Liver (tissue), 9 donors: ENCODE data around the gene CELSR1. TPM values are rescaled to one million over a fixed set of nuclear protein-coding genes. Genes with fewer than 3 reads are reported as not detected.

Experiments used
- DNase-seq: peaks from one replicate; pipeline ENCODE4 v3.0.0-alpha.2; 2017; ENCODE audit warnings: low spot score
- H3K27ac ChIP-seq, 2 donors: one replicate each; pipeline ENCODE4 v1.7.0; 2013; ENCODE audit warnings: inconsistent platforms in 2 of 2, low read length in 2 of 2, control low read depth in 1 of 2, low read depth in 1 of 2, mild to moderate bottlenecking in 1 of 2
- H3K27me3 ChIP-seq, 4 donors: one replicate each; pipeline versions ENCODE4 v1.6.1 to v1.7.0; 2013; ENCODE audit warnings: low read length in 3 of 4, inconsistent platforms in 1 of 4, mild to moderate bottlenecking in 1 of 4, moderate library complexity in 1 of 4; ENCODE audit not compliant: control insufficient read depth in 4 of 4, insufficient read depth in 4 of 4
- H3K36me3 ChIP-seq, 4 donors: one replicate each; pipeline versions ENCODE4 v1.6.1 to v1.7.0; 2013; ENCODE audit warnings: low read length in 3 of 4, mild to moderate bottlenecking in 3 of 4, low read depth in 1 of 4, moderate library complexity in 1 of 4; ENCODE audit not compliant: control insufficient read depth in 4 of 4, insufficient read depth in 3 of 4
- H3K4me1 ChIP-seq, 4 donors: one replicate each; pipeline versions ENCODE4 v1.6.1 to v1.7.0; 2013; ENCODE audit warnings: low read length in 3 of 4, mild to moderate bottlenecking in 3 of 4, moderate library complexity in 1 of 4; ENCODE audit not compliant: control insufficient read depth in 4 of 4, insufficient read depth in 4 of 4
- H3K4me3 ChIP-seq, 3 donors: one replicate each; pipeline versions ENCODE4 v1.6.1 to v1.7.0; 2013; ENCODE audit warnings: low read length in 3 of 3, control low read depth in 1 of 3, low read depth in 1 of 3, mild to moderate bottlenecking in 1 of 3
- H3K9ac ChIP-seq, 2 donors: one replicate each; pipeline ENCODE4 v1.7.0; 2013; ENCODE audit warnings: low read length in 2 of 2, mild to moderate bottlenecking in 2 of 2, moderate library complexity in 2 of 2, control low read depth in 1 of 2, low read depth in 1 of 2
- H3K9me3 ChIP-seq, 4 donors: one replicate each; pipeline versions ENCODE4 v1.6.1 to v1.7.0; 2013; ENCODE audit warnings: low read length in 3 of 4; ENCODE audit not compliant: control insufficient read depth in 4 of 4
- ATF3 ChIP-seq: IDR thresholded peaks from 2 replicates; pipeline ENCODE4 v1.6.1; 2016; ENCODE audit warnings: antibody characterized with exemption
- CTCF ChIP-seq: fragments of 150-350 bp; IDR thresholded peaks from 2 replicates; pipeline ENCODE4 v1.5.1; 2017; ENCODE audit warnings: improper control_type of control experiment, low read depth, low read length; ENCODE audit not compliant: missing input control
- EGR1 ChIP-seq, 2 donors: IDR thresholded peaks; 2 replicates each; pipeline ENCODE4 v1.6.1; 2016 to 2018; ENCODE audit warnings: antibody characterized with exemption in 2 of 2, low read depth in 2 of 2
- FOXA1 ChIP-seq: IDR thresholded peaks from 2 replicates; pipeline ENCODE4 v1.6.1; 2016; ENCODE audit warnings: antibody characterized with exemption
- HNF4A ChIP-seq, 2 donors: conservative IDR thresholded peaks; 2 replicates each; pipeline ENCODE4 v1.6.1; 2016; ENCODE audit warnings: antibody characterized with exemption in 2 of 2, mild to moderate bottlenecking in 2 of 2
- JUND ChIP-seq, 2 donors: IDR thresholded peaks; 2 replicates each; pipeline ENCODE4 v1.6.1; 2016; ENCODE audit warnings: antibody characterized with exemption in 2 of 2
- NR2F2 ChIP-seq: IDR thresholded peaks from 2 replicates; pipeline ENCODE4 v1.6.1; 2016; ENCODE audit warnings: antibody characterized with exemption
- RAD21 ChIP-seq, 2 donors: IDR thresholded peaks; 2 replicates each; pipeline ENCODE4 v1.6.1; 2016; ENCODE audit warnings: antibody characterized with exemption in 2 of 2, mild to moderate bottlenecking in 2 of 2
- RXRA ChIP-seq, 2 donors: IDR thresholded peaks; 2 replicates each; pipeline ENCODE4 v1.6.1; 2017 to 2018; ENCODE audit warnings: antibody characterized with exemption in 2 of 2, mild to moderate bottlenecking in 1 of 2
- SP1 ChIP-seq: IDR thresholded peaks from 2 replicates; pipeline ENCODE4 v1.6.1; 2018; ENCODE audit warnings: antibody characterized with exemption, mild to moderate bottlenecking
- YY1 ChIP-seq: IDR thresholded peaks from 2 replicates; pipeline ENCODE4 v1.6.1; 2016; ENCODE audit warnings: antibody characterized with exemption, mild to moderate bottlenecking
- WGBS: extraction: QIAGEN DNeasy Blood & Tissue Kit; methylation state at CpG from one replicate; pipeline ENCODE4 v1.1.7; 2013; 5-methylcytosine and 5-hydroxymethylcytosine counted together
- polyA plus RNA-seq, 2 donors: library from polyadenylated mRNA; stranded (reverse) in 1 of 2; unstranded in 1 of 2; fragments of 200-250 nt in 1 of 2; fragments of >200 nt in 1 of 2; fragmentation: Nextera tagmentation in 1 of 2; extraction: Ambion mirVana in 1 of 2; gene quantifications; one replicate each; pipeline versions ENCODE4 v1.2.1 to v1.2.3, GENCODE V29; 2013 to 2015
- total RNA-seq, 2 donors: library from RNA; depleted of rRNA; stranded (reverse); fragments of >200 nt; gene quantifications; one replicate each; pipeline ENCODE4 v1.2.3, GENCODE V29; 2014
- TF ChIP-seq, protein P1 (sequence below): IDR thresholded peaks from 2 replicates; pipeline ENCODE4 v1.6.1; 2016; ENCODE audit warnings: antibody characterized with exemption
- TF ChIP-seq, protein P2 (sequence below): IDR thresholded peaks from 2 replicates; pipeline ENCODE4 v1.6.1; 2016; ENCODE audit warnings: antibody characterized with exemption
- TF ChIP-seq, protein P3 (sequence below): IDR thresholded peaks from 2 replicates; pipeline ENCODE4 v1.6.1; 2016; ENCODE audit warnings: antibody characterized with exemption, mild to moderate bottlenecking
- donor health status: healthy.
- donor health status: healthy.
- donor health status: healthy.
- donor health status: healthy.
- donor health status: healthy.

The CELSR1 gene
- total and polyA plus RNA-seq, 4 donors = 0.37 to 1.6 (median 1.3) TPM

DNA sequence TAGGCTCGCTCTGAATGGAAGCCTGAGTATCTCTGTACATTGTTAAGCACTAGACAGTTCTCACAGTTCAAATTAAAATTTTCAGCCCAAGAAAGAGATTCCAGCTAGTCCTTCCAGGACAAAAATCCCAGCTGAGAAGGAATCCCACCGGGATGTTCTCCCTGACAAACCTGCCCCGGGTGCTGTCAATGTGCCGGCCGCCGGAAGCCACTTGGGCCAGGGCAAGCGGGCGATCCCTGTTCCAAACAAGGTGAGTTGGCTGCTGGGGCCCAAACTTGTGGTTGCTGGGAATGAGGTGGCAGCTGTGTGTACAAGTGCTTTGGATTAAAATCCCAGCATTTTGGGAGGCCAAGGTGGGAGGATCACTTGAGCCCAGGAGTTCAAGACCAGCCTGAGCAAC is 225.4 kb downstream of the CELSR1 start:
- no peak overlapping the region for H3K9ac ChIP-seq
- H3K9me3 ChIP-seq = no peaks in the 10 kb centered on the region
- no peaks in the 10 kb centered on the region for H3K27me3 ChIP-seq
- no peak for DNase-seq
- WGBS = 97% methylated on average over 8 of the region's 8 CpGs
- peaks cover 0 to 4% (median 2%) of the 10 kb centered on the region in 4 donors for H3K4me1 ChIP-seq
- no peak for TF ChIP-seq FOXA1
- TF ChIP-seq SP1 = no peak
- no peak for TF ChIP-seq JUND (IDR thresholded peaks at IDR 0.05)
- TF ChIP-seq NR2F2 = no peak
- no peak for TF ChIP-seq HNF4A (conservative IDR thresholded peaks at IDR 0.05)
- TF ChIP-seq CTCF = no peak
- TF ChIP-seq, protein P1, sequence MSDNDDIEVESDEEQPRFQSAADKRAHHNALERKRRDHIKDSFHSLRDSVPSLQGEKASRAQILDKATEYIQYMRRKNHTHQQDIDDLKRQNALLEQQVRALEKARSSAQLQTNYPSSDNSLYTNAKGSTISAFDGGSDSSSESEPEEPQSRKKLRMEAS = no peak
- TF ChIP-seq, protein P2, sequence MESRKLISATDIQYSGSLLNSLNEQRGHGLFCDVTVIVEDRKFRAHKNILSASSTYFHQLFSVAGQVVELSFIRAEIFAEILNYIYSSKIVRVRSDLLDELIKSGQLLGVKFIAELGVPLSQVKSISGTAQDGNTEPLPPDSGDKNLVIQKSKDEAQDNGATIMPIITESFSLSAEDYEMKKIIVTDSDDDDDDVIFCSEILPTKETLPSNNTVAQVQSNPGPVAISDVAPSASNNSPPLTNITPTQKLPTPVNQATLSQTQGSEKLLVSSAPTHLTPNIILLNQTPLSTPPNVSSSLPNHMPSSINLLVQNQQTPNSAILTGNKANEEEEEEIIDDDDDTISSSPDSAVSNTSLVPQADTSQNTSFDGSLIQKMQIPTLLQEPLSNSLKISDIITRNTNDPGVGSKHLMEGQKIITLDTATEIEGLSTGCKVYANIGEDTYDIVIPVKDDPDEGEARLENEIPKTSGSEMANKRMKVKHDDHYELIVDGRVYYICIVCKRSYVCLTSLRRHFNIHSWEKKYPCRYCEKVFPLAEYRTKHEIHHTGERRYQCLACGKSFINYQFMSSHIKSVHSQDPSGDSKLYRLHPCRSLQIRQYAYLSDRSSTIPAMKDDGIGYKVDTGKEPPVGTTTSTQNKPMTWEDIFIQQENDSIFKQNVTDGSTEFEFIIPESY = no peak
- TF ChIP-seq YY1 = no peak
- no peak for TF ChIP-seq RXRA (IDR thresholded peaks at IDR 0.05)
- TF ChIP-seq, protein P3, sequence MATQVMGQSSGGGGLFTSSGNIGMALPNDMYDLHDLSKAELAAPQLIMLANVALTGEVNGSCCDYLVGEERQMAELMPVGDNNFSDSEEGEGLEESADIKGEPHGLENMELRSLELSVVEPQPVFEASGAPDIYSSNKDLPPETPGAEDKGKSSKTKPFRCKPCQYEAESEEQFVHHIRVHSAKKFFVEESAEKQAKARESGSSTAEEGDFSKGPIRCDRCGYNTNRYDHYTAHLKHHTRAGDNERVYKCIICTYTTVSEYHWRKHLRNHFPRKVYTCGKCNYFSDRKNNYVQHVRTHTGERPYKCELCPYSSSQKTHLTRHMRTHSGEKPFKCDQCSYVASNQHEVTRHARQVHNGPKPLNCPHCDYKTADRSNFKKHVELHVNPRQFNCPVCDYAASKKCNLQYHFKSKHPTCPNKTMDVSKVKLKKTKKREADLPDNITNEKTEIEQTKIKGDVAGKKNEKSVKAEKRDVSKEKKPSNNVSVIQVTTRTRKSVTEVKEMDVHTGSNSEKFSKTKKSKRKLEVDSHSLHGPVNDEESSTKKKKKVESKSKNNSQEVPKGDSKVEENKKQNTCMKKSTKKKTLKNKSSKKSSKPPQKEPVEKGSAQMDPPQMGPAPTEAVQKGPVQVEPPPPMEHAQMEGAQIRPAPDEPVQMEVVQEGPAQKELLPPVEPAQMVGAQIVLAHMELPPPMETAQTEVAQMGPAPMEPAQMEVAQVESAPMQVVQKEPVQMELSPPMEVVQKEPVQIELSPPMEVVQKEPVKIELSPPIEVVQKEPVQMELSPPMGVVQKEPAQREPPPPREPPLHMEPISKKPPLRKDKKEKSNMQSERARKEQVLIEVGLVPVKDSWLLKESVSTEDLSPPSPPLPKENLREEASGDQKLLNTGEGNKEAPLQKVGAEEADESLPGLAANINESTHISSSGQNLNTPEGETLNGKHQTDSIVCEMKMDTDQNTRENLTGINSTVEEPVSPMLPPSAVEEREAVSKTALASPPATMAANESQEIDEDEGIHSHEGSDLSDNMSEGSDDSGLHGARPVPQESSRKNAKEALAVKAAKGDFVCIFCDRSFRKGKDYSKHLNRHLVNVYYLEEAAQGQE = no peak
- TF ChIP-seq ATF3 = no peak
- no peak for TF ChIP-seq EGR1 (IDR thresholded peaks at IDR 0.05; ENCODE audit: low read depth in 2 of 2)
- TF ChIP-seq RAD21 (IDR thresholded peaks at IDR 0.05) = no peak
- H3K4me3 ChIP-seq = no peak overlapping the region
- H3K27ac ChIP-seq = no peak overlapping the region
- no peaks in the 10 kb centered on the region for H3K36me3 ChIP-seq

Other genes starting within 250 kb of the CELSR1 start
- gene GTSE1, start 240.8 kb downstream of the CELSR1 start, total RNA-seq = 10 to 100 TPM in 1 of 2 donors, under 1 TPM in 1; 0.17 to 13.9 TPM
- gene GTSE1, start 240.8 kb downstream of the CELSR1 start, polyA plus RNA-seq = 1 to 10 TPM in 1 of 2 donors, under 1 TPM in 1; 0.38 to 1.3 TPM
- gene TRMU, start 201.9 kb downstream of the CELSR1 start, total RNA-seq = 10 to 100 TPM; 14.3 to 34.4 TPM
- gene TRMU, start 201.9 kb downstream of the CELSR1 start, polyA plus RNA-seq = 10 to 100 TPM; 18.1 to 19.2 TPM
- gene GRAMD4, start 82.8 kb upstream of the CELSR1 start, total RNA-seq = 10 to 100 TPM; 15.9 to 27.3 TPM
- gene GRAMD4, start 82.8 kb upstream of the CELSR1 start, polyA plus RNA-seq = 10 to 100 TPM in 1 of 2 donors, 1 to 10 TPM in 1; 2.7 to 53.5 TPM
- gene CERK, start 200.6 kb upstream of the CELSR1 start, total RNA-seq = 10 to 100 TPM in 1 of 2 donors, 1 to 10 TPM in 1; 9.6 to 24.3 TPM
- gene CERK, start 200.6 kb upstream of the CELSR1 start, polyA plus RNA-seq = 10 to 100 TPM in 1 of 2 donors, 1 to 10 TPM in 1; 7.9 to 10.7 TPM
- 10 to 100 TPM in 1 of 2 donors, 1 to 10 TPM in 1; 8.3 to 12.4 TPM for gene TBC1D22A, start 225.0 kb upstream of the CELSR1 start, total RNA-seq
- 1 to 10 TPM; 4.1 to 8.5 TPM for gene TBC1D22A, start 225.0 kb upstream of the CELSR1 start, polyA plus RNA-seq